ENCODE results near the gene SPRYD7.
"Not testable (repeated sequence)": the region's sequence is repeated elsewhere in the genome, so short reads cannot be mapped to it uniquely, and the experiment has no call there.

SPRYD7 gene

GRCh38 chr13:49932066-49932465 lies 4.1 kb downstream of the SPRYD7 start:
- DNase-seq, result no peak

GRCh38 chr13:49927755-49928154 lies 8.4 kb downstream of the SPRYD7 start:
- no peak for DNase-seq

GRCh38 chr13:49925881-49926418 lies 10.2 kb downstream of the SPRYD7 start:
- no peak for DNase-seq

- DNase-seq, result no peak
Measured at GRCh38 chr13:49922301-49922700, 13.8 kb downstream of the SPRYD7 start.

- DNase-seq, result not testable (repeated sequence)
Measured at GRCh38 chr13:49920969-49921368, 15.2 kb downstream of the SPRYD7 start.

GRCh38 chr13:49918106-49918505 lies 18.0 kb downstream of the SPRYD7 start:
- DNase-seq, result not testable (repeated sequence)

GRCh38 chr13:49914947-49915346 lies 21.2 kb downstream of the SPRYD7 start:
- DNase-seq, result no peak

- no peak for DNase-seq
Measured at GRCh38 chr13:49908637-49909036, 27.5 kb downstream of the SPRYD7 start.

GRCh38 chr13:49904729-49905456 lies 31.2 kb downstream of the SPRYD7 start:
- DNase-seq, result no peak

GRCh38 chr13:49898792-49899191 lies 37.3 kb downstream of the SPRYD7 start:
- DNase-seq, result no peak

- DNase-seq, result no peak
Measured at GRCh38 chr13:49897713-49898112, 38.4 kb downstream of the SPRYD7 start.

GRCh38 chr13:49895826-49896225 lies 40.3 kb downstream of the SPRYD7 start:
- DNase-seq, result no peak

GRCh38 chr13:49893591-49893990 lies 42.5 kb downstream of the SPRYD7 start:
- DNase-seq, result no peak

- DNase-seq, result no peak
Measured at GRCh38 chr13:49890376-49890775, 45.8 kb downstream of the SPRYD7 start.

GRCh38 chr13:49878682-49879081 lies 57.5 kb downstream of the SPRYD7 start:
- DNase-seq, result no peak

GRCh38 chr13:49877629-49878218 lies 58.4 kb downstream of the SPRYD7 start:
- no peak for DNase-seq

GRCh38 chr13:49874430-49874829 lies 61.7 kb downstream of the SPRYD7 start:
- no peak for DNase-seq

- DNase-seq, result no peak
Measured at GRCh38 chr13:49869519-49869918, 66.6 kb downstream of the SPRYD7 start.

- no peak for DNase-seq
Measured at GRCh38 chr13:49867834-49868233, 68.3 kb downstream of the SPRYD7 start.

GRCh38 chr13:49865218-49865617 lies 70.9 kb downstream of the SPRYD7 start:
- no peak for DNase-seq

- no peak for DNase-seq
Measured at GRCh38 chr13:49864509-49864908, 71.6 kb downstream of the SPRYD7 start.
